GF-D8 (cell line): ENCODE data around the gene CDH4.

Experiments
- DNase-seq: peaks from one replicate; lab custom pipeline; 2025; lab: John Stamatoyannopoulos, UW

Gene CDH4

DNA sequence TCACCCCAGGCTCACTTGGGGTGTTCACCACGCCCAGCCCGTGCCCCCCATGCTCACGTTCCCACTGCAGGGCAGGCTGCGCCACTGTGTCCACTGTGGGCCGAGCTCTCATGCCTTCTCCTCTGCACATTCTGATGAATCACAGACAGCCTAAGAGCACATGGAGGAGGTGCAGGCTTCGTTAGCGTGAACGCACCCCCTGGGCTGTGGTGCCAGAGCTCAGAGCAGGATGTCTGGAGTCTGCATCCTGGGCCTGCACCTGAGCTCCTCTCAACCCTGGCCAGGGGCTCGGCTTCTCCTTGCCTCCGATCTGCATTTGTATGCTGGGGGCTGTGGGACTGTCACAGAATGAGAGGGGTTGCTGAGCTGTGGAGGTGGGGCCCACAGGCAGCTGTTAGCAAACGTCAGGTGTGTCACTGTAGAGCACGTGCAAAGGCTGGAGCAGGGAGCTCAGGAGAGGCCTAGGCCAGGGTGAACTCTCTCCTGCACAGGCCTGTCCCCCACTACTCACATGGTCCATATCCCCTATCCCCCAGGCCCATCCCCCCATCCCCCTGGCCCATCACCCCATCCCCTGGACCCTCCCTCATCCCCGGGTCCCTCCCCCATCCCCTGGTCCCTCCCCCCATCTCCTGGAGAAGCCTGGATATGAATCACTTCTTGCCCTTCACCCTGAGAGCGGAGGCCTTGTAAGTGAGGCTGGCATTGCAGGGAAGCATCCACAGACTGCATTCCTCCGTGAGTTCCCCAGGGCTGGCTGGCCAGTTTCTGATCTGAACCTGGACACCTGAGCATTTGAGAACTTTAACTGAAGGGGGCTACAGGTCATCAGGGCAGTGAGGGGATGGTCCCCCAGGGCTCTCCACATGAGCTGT is 504.1 kb downstream of the CDH4 start:
- no peak for DNase-seq

DNA sequence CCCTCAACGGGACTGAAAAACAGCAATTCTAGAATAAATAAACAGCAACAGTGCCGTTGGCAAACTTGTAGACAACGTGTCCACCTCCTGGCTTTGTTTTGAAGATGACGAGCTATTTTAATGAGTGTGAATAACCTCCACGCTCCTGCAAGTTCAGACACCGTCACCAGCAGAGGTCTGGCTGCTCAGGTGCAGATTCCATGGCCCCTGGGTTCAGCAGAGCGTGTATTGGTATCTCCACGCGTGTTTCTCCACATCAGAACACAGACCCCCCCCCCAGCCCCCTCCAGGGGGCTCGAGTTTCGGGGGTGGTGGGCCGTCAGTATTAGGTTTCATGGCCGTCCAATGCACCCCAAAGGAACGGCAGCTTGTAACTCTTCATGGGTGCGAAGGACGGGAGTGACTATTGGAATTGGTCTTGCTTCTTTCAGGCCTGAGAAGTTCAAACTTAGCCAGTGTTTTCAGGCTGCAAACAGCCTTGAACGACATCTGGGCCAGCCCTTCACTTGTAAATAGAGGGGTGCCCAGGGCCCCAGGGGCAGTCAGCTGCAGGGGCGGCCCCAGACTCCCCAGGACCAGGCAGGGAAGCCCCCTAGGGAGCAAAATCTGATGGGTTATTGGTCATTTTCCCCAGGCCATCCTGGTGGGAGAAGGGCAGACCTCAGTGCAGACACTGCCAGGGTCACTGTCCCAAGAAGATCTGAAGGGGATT is 505.1 kb downstream of the CDH4 start:
- DNase-seq, result no peak

DNA sequence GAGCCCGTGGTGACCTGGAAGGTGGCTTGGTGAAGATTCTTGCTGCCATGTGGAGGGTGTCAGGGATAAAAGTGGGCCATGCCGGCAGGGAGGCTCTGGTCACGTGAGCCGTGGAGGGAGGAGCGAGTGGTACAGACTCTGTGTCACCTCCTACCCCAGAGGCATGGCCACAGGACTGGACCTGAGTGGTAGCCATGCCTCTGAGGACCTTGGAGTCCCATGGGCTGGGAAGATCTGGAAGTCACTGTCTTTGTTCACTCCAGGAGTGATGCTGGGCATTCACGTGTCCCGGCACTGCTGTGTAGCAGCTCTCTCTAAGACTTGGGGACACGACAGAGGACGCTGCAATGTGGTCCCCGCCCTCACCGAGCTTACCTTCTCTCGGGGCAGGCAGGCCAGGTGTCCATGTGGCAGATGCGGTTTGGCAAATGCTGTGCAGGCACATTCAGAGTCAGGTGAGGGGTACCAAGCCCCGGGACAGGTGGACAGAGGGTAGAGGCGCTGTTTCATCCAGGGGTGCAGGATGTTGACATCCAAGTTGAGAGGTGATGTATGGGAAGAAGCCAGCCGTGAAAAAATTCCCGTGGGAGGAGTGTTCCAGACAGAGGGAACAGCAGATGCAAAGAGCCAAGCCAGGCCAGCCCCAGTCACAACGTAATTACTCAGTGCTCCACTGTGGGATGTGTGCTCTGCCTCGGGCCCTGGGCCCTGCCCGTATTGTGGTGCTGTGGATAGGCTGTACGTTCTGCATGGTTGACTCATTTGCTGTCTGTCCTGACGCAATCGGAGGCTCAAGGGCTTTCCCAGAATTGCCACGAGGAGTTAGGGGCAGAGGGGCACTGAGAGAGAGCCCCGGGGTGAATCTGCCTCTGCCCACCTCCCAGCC is 505.9 kb downstream of the CDH4 start:
- DNase-seq, result no peak

DNA sequence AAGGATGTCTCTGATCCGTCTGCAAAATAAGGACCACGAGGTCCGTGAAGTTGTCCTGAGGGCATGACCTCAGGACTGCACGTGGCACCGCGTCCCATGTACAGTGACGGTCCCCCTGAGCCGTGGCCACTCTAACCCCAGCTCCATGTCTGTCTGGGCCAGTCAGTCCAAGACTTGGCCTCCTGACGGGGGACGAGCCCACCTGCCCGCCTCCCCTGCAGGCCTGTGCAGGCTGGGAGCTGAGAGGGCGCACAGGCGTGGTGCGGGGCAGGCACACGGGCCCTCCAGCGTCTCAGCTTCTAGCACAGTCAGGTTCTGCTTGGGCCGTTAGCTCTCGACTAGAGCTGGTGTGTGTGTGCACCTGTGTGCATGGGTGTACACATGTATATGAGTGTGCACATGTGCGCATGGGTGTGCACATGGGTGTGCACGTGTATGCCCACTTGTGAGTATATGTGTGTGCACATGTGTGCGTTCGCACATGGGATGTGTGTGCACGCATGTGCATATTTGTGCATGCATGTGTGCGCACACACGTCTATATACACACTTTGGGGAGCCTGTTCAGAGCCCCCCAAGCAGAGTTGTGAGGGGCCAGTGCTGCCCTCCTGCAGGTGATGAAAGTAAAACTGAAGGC is 506.6 kb downstream of the CDH4 start:
- no peak for DNase-seq

DNA sequence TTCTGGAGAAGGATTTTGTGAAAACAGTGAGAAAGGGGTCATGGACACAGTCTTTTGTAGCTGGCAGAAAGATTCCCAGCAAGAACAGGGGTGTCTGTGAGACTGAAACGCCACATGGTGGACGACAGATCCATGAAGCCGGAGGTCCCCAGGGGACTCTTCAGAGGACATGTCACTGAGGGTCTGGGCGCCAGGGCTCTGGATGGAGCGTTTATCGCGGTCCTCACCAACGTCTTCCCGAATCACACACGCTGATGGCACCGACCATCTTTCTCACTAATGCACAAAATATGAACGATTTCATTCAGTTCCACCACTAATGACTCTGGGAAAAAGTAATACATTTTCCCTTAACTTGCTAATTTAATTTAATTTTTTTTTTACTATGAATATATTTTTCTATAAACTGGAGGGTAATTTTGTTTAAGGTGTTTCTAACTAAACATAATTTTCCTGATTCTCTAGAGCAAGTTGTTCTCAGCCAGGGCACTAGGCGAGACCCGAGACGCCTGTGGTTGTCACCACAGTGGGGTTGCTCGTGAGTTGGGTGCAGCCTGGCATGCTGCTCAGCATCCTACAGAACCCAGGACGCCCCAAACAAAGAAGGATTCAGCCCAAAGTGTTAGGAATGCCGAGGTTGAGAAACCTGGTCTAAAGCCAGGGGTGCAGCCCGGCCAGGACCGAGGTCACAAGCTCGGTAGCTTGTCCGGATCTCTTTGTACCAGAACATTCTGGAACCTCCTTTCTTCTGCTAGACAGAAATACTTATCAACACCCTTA is 507.4 kb downstream of the CDH4 start:
- no peak for DNase-seq

DNA sequence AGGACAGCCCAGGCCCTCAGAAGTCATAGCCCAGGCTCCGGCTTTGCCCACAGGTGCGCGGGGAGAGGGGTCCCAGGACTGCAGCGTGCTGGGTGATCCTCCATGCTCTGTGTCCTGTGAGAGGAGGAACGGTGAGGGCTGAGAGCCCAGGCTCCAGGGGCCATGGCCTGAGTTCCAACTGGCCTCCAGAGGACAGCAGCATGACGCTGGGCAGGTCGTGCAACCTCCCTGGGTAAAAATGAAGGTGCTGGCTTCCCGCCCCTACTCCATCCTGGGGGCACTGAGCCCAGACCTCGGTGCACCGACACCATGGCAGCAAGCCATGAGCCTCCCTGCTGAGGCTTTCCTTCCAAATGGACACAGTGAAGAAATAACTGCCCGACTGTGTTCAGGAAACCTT is 508.3 kb downstream of the CDH4 start:
- no peak for DNase-seq

DNA sequence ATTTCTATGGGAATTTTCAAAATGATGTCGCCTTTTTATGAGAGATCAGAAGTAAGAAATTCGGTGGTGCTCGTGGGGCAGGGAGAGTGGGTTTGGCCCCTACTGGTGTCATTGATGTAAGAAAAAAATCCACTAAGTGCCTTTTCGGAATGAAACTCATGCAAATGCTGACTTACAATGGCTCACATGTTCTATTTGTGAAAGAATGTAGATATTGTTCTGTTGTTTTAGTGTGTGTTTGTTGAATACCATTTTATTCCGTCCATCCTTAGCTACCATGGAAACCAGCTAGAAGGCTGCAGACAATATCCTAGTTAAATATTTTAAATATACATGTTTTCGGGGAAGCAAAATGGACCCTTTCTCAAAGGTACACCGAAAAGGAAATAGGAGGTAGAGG is 508.7 kb downstream of the CDH4 start:
- DNase-seq, result no peak

DNA sequence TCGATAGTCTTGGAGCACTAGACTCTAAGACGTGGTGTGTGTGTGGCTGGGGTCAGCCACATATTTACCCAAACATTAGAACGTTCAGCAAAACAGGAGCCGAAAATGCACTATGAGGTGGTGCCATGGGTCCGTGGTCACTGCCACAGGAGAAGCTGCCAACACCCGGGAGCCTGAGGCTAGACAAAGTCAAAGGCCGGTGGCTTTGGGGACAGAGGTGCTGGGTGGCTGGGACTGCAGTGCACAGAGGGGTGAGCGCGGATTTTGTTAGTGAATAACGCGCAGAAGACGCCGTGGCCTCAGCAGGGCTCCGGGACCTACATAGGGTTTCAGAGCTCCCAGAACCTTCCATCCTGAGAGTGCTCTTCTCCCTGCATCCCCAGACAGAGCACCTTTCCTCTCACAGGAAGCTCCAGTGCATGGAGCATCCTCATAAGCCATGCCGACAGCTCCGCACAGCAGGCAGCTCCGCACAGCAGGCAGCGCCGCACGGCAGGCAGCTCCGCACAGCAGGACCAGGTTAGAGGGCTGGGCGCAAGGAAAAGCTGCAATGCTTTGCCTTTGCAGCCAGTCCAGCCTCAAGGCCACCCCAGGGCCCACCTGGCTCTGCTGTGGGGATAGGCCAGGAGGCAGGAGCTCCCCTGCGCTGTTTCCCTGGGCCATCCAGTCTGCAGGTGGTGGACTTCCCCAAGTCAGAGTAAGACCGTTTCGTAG is 509.5 kb downstream of the CDH4 start:
- DNase-seq, result no peak

DNA sequence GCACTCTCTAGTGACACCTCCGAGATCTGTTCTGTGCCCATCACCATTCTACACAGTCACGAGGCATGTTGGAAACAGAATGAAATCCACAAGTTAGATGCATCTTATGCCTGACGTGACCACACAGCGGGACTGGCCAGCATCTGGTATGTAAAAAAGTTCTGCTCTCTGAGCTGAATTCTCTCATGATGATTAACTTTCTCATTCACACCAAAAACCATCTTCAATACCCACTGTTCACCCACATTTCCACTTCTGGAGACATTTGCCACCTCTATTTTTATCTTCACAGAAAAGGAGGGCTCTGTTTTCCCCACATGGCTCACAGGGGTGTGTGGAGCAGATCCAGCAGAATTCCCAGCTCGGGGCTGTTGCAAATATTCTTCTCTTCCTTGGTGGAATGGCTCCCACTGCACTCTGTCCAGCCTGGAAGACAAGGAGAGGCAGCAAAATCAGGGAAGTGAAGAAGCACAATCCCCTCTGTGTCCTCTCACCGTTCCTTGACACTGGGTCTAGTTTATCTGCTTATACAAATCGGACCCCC is 510.2 kb downstream of the CDH4 start:
- no peak for DNase-seq

DNA sequence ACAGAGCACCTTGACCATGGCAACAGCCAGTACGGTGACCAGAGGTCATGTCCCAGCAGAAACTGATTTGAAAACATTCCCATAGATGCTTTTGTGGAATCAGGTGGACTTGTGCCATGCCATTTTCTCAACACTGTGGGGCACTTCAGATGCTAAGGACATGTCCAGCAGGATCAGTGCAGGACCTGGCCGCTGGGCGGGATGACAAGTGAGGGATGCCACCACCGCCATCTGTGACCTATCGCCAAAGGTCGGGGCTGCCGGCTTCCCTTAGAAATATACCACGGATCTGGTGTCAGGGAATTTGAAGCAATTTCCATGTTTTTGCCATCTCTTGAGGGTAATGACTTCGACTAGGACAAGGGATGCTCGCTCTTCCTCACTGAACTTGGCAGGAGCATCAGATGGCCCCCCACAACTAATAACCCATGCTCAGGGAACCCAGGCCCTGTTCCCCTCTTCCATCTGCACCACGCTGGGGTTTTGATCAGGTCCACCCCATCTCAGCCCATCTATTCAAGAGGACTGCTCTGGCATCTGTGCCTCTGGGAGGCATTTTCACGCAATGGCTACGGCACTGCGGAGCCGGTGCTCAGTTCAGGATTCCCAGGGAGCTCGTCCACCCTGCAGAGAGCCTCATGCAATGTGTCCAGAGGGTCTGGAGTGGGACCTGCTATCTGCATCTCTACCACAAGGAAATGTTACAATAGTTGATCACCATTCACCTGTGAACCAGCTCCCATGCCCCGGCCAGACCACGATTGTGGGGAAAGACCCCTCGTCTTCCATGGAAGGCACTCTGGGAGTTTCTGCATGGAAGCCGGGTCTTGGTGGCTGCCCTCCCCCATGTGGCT is 511.1 kb downstream of the CDH4 start:
- DNase-seq, result no peak

DNA sequence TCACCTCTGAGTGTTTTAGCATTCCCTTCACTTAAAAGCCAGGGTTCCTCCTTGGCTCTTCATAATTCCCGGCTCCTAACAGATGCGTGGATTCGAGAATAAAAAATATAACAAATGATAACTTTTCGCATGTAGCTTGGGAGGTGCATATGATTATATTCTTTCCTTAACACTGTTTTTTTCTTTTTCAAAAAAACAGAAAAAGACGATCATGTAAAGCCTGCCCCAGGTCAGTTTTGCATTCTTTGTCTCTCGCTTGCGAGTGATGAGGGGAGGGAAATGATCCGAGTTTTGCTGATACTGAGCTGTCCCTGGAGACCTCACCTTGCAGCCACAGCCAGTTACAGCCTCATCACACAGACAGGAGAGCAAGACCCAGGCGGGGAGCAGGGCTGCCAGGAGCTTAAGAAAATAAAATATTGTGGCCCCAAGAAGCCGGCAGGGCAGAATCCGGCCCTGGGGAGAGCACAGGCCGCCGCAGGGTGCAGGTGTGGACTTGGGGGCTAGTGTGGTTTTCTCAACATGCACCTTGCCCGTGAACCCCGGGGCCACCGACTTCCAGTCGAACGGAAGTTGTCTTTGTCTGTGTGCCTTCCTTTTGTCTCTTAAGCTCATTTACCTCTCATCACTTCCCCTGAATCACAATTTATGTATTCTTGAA is 511.8 kb downstream of the CDH4 start:
- no peak for DNase-seq

DNA sequence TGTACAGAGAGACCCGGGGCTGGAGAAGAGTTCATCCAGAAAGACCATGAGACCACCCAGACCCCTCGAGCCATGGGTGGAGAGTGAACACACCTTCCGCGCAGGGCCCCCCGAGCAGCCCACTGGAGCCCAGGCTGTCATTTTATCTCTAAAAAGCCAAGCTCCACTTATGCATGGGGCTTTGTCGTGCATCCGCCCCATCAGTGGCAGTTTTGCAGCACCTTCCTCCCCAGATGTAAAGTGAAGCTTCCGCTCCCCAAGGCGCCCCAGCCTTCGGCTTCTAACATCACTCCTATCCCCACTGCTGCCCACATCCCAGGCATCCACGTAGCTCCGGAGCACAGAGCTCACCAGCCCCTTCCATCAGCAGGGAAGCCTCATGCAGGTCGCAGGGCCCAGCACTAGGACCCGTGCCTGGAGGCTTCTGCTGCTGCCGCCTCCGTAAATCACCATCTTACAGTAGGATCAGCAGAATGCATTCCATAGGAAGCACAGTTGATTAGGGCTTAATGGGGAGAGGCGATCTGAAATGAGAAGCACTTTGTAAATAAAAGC is 512.5 kb downstream of the CDH4 start:
- no peak for DNase-seq

DNA sequence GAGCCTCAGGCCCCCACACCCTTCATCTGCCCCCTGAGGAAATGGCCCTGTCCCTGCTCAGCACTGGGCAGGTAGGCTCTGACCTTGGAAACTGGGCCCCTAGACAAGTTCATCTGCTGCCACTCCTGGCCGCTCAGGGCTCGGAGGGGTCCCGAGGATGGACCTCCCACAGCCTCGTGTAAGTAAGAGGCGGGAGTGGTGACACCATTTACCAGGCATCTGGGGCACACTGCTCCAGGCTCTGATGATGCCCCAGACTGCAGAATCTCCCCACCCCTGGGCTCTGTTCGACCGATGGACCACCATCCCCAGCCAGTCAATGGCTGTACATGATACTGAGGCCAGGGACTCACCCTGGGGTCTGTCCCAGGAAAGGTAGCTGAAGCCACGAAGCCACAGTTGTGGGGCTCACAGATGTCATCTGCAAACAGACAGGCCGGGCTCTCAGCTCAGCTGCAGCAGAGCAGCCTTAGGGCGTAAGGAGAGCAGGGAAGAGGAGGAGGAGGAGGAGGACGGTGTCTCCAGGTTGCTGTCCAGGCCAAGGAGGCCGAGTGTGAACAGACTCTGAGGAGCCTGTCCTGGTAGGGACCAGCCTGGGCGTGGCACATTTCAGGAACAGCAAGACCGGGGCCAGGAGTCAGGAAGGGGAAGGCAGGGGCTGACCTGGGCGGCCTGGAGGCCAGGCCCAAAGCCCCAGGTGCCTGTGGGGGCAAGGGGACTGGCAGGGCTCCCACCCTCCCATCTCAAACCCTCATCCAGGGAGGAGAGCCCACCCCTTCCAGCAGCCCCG is 513.2 kb downstream of the CDH4 start:
- DNase-seq, result no peak

DNA sequence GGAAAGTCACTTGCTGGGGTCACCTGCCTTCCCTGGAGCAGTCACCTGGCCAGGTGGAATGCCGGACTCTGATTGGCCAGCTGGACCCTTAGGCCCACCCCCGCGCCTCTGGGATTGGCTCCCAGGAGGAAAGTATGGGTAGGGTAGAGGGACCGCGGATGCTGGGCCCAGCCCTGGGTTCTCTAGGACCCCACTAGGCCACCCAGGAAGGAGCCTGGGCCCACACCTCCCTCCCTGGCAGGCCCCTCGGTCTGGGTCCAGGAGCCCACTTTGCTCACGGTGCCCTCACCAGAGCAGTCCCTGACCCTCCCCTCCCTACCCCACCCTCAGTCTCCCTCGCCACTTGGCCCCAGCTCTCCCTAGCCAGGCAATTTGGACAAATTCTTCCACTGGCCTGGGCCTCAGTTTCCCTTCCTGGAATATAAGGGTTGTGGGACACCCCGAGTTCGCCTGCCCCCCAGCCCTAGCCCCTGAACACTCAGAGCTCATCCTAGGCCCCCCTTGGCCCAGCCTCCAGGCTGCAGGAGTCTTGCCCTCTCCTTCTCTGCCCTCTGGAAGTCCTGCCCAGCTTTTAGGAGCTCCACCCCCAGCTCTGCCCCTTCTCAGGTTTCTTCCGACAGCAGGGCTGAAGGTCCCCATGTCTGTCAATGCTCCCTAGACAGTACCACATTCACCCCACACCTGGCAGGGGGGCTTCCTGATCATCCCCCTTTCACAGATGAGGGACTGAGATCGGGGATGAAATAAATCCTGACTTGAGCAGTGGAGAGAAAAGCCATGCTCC is 514.0 kb downstream of the CDH4 start:
- no peak for DNase-seq

DNA sequence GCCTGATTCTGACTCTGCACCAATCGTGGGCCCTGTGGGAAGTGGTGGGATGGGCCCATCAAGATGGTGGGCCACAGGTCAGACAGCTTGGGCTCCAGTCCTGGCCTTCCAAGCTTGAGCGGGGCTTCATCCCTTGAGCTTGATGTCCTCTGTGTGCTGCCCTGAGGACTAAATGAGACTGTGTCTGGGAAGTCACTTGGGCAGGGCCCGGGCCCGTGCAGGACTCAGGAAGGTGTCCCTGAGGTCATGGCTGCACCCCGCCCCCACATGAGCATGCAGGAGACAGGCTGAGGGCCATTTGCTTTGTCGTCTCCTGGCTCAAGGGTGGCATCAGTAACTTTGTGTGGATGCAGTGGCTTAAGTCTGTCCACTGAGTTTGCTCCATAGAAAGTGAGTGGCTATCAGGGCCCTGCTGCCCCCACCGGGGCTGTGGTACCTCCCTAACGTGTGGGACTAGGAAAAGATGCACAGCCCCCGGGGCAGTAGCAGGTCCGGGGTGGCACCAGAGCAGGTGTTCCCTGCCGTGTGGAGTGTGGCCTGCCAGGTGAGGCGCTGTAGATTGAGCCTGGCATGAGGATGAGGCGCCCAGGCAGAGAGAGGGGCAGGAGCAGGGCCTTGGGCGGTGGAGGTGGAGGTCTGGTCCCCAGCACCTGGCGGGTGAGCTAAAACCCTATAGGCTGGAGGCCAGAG is 515.0 kb downstream of the CDH4 start:
- no peak for DNase-seq
